Parathyroid adenoma (tissue), 2 donors: ENCODE results near the gene ETS2.
"Not testable (repeated sequence)": the region's sequence is repeated elsewhere in the genome, so short reads cannot be mapped to it uniquely, and the experiment has no call there.

Experiments
- H2AFZ ChIP-seq: fragments of 300-600 bp; sonication (generic); one replicate; pipeline ENCODE4 v1.7.0; 2017; ENCODE audit warnings: antibody characterized with exemption, mild to moderate bottlenecking
- H3K27ac ChIP-seq: fragments of 300-600 bp; sonication (generic); one replicate; pipeline ENCODE4 v1.7.0; 2017
- H3K27me3 ChIP-seq: fragments of 300-600 bp; sonication (generic); one replicate; pipeline ENCODE4 v1.7.0; 2017; ENCODE audit warnings: low read length; ENCODE audit not compliant: control insufficient read depth, insufficient read depth
- H3K36me3 ChIP-seq: fragments of 300-600 bp; sonication (generic); one replicate; pipeline ENCODE4 v1.7.0; 2017; ENCODE audit warnings: low read length; ENCODE audit not compliant: control insufficient read depth, insufficient read depth
- H3K4me1 ChIP-seq: fragments of 300-600 bp; sonication (generic); one replicate; pipeline ENCODE4 v1.7.0; 2017; ENCODE audit warnings: control low read depth
- H3K4me2 ChIP-seq: fragments of 300-600 bp; sonication (generic); one replicate; pipeline ENCODE4 v1.7.0; 2017; ENCODE audit warnings: low read length
- H3K4me3 ChIP-seq: fragments of 300-600 bp; sonication (generic); one replicate; pipeline ENCODE4 v1.7.0; 2017; ENCODE audit warnings: low read depth, low read length
- H3K79me2 ChIP-seq: fragments of 300-600 bp; sonication (generic); one replicate; pipeline ENCODE4 v1.7.0; 2017; ENCODE audit warnings: control low read depth
- H3K9ac ChIP-seq: fragments of 300-600 bp; sonication (generic); one replicate; pipeline ENCODE4 v1.7.0; 2017; ENCODE audit warnings: mild to moderate bottlenecking
- H3K9me3 ChIP-seq: fragments of 300-600 bp; sonication (generic); one replicate; pipeline ENCODE4 v1.7.0; 2017; ENCODE audit warnings: low read length; ENCODE audit not compliant: control insufficient read depth
- CTCF ChIP-seq: fragments of 300-600 bp; sonication (generic); IDR thresholded peaks from one replicate; pipeline ENCODE4 v1.7.0; 2017; ENCODE audit warnings: antibody characterized with exemption, mild to moderate bottlenecking
- donor health status: primary hyperparathyroidism.

ETS2 gene

GRCh38 chr21:38843806-38844503 is 38.2 kb downstream of the ETS2 start:
- no peak overlapping the region for H3K27ac ChIP-seq
- H3K79me2 ChIP-seq, result no peaks in the 10 kb centered on the region
- no peaks in the 10 kb centered on the region for H3K27me3 ChIP-seq
- TF ChIP-seq CTCF, result no peak
- H3K36me3 ChIP-seq, result no peaks in the 10 kb centered on the region
- H3K9me3 ChIP-seq, result no peaks in the 10 kb centered on the region
- H3K4me1 ChIP-seq, result no peaks in the 10 kb centered on the region
- no peak overlapping the region for H3K4me2 ChIP-seq
- no peak overlapping the region for H3K9ac ChIP-seq
- H2AFZ ChIP-seq, result no peak overlapping the region
- H3K4me3 ChIP-seq, result no peak overlapping the region

- H3K27me3 ChIP-seq, H3K9me3 ChIP-seq, H2AFZ ChIP-seq, H3K79me2 ChIP-seq, H3K27ac ChIP-seq, H3K4me3 ChIP-seq, H3K4me1 ChIP-seq, H3K36me3 ChIP-seq, H3K4me2 ChIP-seq, H3K9ac ChIP-seq: not testable (repeated sequence)
Observed at GRCh38 chr21:38845374-38845773, 39.6 kb downstream of the ETS2 start.

- Histone ChIP-seq H3K4me3 (no peak overlapping the region), H3K27me3 (no peaks in the 10 kb centered on the region), H3K9me3 (no peaks in the 10 kb centered on the region), H3K27ac (no peak overlapping the region), H3K9ac (no peak overlapping the region), H3K79me2 (no peaks in the 10 kb centered on the region), H3K36me3 (no peaks in the 10 kb centered on the region), H3K4me2 (no peak overlapping the region), H3K4me1 (no peaks in the 10 kb centered on the region), H2AFZ (no peak overlapping the region)
- TF ChIP-seq CTCF, result no peak
Observed at GRCh38 chr21:38847556-38847955, 41.8 kb downstream of the ETS2 start.

GRCh38 chr21:38848187-38848609 is 42.5 kb downstream of the ETS2 start:
- Histone ChIP-seq H3K36me3 (no peaks in the 10 kb centered on the region), H3K4me2 (no peak overlapping the region), H3K27me3 (no peaks in the 10 kb centered on the region), H3K79me2 (no peaks in the 10 kb centered on the region), H3K4me1 (no peaks in the 10 kb centered on the region), H2AFZ (no peak overlapping the region), H3K27ac (no peak overlapping the region), H3K4me3 (no peak overlapping the region), H3K9ac (no peak overlapping the region), H3K9me3 (no peaks in the 10 kb centered on the region)
- no peak for TF ChIP-seq CTCF

GRCh38 chr21:38849776-38850175 is 44.0 kb downstream of the ETS2 start:
- no peak for TF ChIP-seq CTCF
- no peak overlapping the region for H3K4me2 ChIP-seq
- no peak overlapping the region for H3K27ac ChIP-seq

More at GRCh38 chr21:38849776-38850175, 44.0 kb downstream of the ETS2 start:
- Histone ChIP-seq H3K9me3 (no peaks in the 10 kb centered on the region), H3K27me3 (no peaks in the 10 kb centered on the region), H3K36me3 (no peaks in the 10 kb centered on the region), H3K4me1 (no peaks in the 10 kb centered on the region), H3K79me2 (no peaks in the 10 kb centered on the region), H2AFZ (no peak overlapping the region), H3K4me3 (no peak overlapping the region), H3K9ac (no peak overlapping the region)
